ENCODE measurements around the gene USP5. TPM values are rescaled to one million over a fixed set of nuclear protein-coding genes. Genes with fewer than 3 reads are reported as not detected.

USP5 gene
- 84.5 and 88.4 TPM in 2 replicates for total RNA-seq

GRCh38 chr12:6851921-6852650 is at the start of gene USP5:
TSS of gene USP5 (plus strand) at chr12:6852150. CDS start at chr12:6852180, 30 bp downstream.

GRCh38 chr12:6821591-6822425 is 30.1 kb upstream of the USP5 start, which contains the start of gene GPR162:
TSS of gene GPR162 (plus strand) at chr12:6821821. CDS start at chr12:6823899, 2,078 bp downstream.

GRCh38 chr12:6827982-6828780 is 23.8 kb upstream of the USP5 start, which contains the start of gene P3H3:
TSS of gene P3H3 (plus strand) at chr12:6828407. CDS start at chr12:6828441, 34 bp downstream.

GRCh38 chr12:6840761-6841515 is 11.0 kb upstream of the USP5 start, which contains the start of gene GNB3:
TSS of gene GNB3 (plus strand) at chr12:6840925. CDS start at chr12:6841288, 363 bp downstream.

GRCh38 chr12:6851153-6851920 is 613 bp upstream of the USP5 start, which contains the start of gene CDCA3:
TSS of gene CDCA3 (minus strand) at chr12:6851286. CDS start at chr12:6850952, 334 bp downstream.

GRCh38 chr12:6867413-6868210 is 15.7 kb downstream of the USP5 start, which contains the start of gene TPI1:
TSS of gene TPI1 (plus strand) at chr12:6867531. CDS start at chr12:6867567, 36 bp downstream.

GRCh38 chr12:6873094-6874014 is 21.4 kb downstream of the USP5 start, which contains the start of gene SPSB2:
TSS of gene SPSB2 (minus strand) at chr12:6873303. CDS start at chr12:6872901, 402 bp downstream.

GRCh38 chr12:6904280-6905276 is 52.6 kb downstream of the USP5 start, which contains the start of gene LRRC23:
TSS of gene LRRC23 (plus strand) at chr12:6904822. CDS start at chr12:6905634, 812 bp downstream.

GRCh38 chr12:6914246-6914946 is 62.4 kb downstream of the USP5 start, which contains the start of gene ENO2:
TSS of gene ENO2 (plus strand) at chr12:6914580. CDS start at chr12:6915833, 1,253 bp downstream.

Other genes starting within 250 kb of the USP5 start
- 143 and 200 TPM in 2 replicates for gene CHD4, start 244.8 kb upstream of the USP5 start, total RNA-seq
- not detected in 2 replicates for gene LPAR5, start 216.2 kb upstream of the USP5 start, total RNA-seq
- gene ACRBP, start 204.7 kb upstream of the USP5 start, total RNA-seq: 0.32 and 0.46 TPM in 2 replicates
- gene ING4, start 189.0 kb upstream of the USP5 start, total RNA-seq: 36.7 and 52.1 TPM in 2 replicates
- 7.1 and 8.8 TPM in 2 replicates for gene ZNF384, start 162.8 kb upstream of the USP5 start, total RNA-seq
- gene PIANP, start 151.3 kb upstream of the USP5 start, total RNA-seq: under 0.01 TPM in 1 of 2 replicates, not detected in the other
- 32.2 and 33.4 TPM in 2 replicates for gene COPS7A, start 128.1 kb upstream of the USP5 start, total RNA-seq
- gene MLF2, start 99.0 kb upstream of the USP5 start, total RNA-seq: 89.3 and 94.7 TPM in 2 replicates
- gene PTMS, start 85.8 kb upstream of the USP5 start, total RNA-seq: 39.4 and 54.6 TPM in 2 replicates
- gene LAG3, start 79.6 kb upstream of the USP5 start, total RNA-seq: under 0.01 and 0.15 TPM in 2 replicates
- not detected in 2 replicates for gene CD4, start 62.6 kb upstream of the USP5 start, total RNA-seq
- gene GPR162, start 30.3 kb upstream of the USP5 start, total RNA-seq: 9.4 and 9.7 TPM in 2 replicates
- 81.9 and 98.6 TPM in 2 replicates for gene P3H3, start 23.7 kb upstream of the USP5 start, total RNA-seq
- gene GNB3, start 11.2 kb upstream of the USP5 start, total RNA-seq: 0.65 and 1.4 TPM in 2 replicates
- gene CDCA3, start 864 bp upstream of the USP5 start, total RNA-seq: 12.7 and 13.2 TPM in 2 replicates
- gene TPI1, start 15.4 kb downstream of the USP5 start, total RNA-seq: 1,011 and 1,271 TPM in 2 replicates
- gene SPSB2, start 21.2 kb downstream of the USP5 start, total RNA-seq: 3.2 and 4.1 TPM in 2 replicates
- gene LRRC23, start 52.7 kb downstream of the USP5 start, total RNA-seq: 4.2 and 9.1 TPM in 2 replicates
- gene ENO2, start 62.4 kb downstream of the USP5 start, total RNA-seq: 8.1 and 8.7 TPM in 2 replicates
- gene ATN1, start 75.8 kb downstream of the USP5 start, total RNA-seq: 9.1 and 16.6 TPM in 2 replicates
- not detected in 2 replicates for gene RNU7-1, start 91.7 kb downstream of the USP5 start, total RNA-seq
- gene C12orf57, start 91.9 kb downstream of the USP5 start, total RNA-seq: 137 and 143 TPM in 2 replicates
- gene PTPN6, start 99.2 kb downstream of the USP5 start, total RNA-seq: under 0.01 and 0.15 TPM in 2 replicates
- 185 and 231 TPM in 2 replicates for gene PHB2, start 118.5 kb downstream of the USP5 start, total RNA-seq
- 79.3 and 94.4 TPM in 2 replicates for gene EMG1, start 118.8 kb downstream of the USP5 start, total RNA-seq
- 4.9 and 8.4 TPM in 2 replicates for gene LPCAT3, start 166.3 kb downstream of the USP5 start, total RNA-seq
- 1.9 and 5.8 TPM in 2 replicates for gene C1S, start 208.6 kb downstream of the USP5 start, total RNA-seq
- gene C1R, start 240.3 kb downstream of the USP5 start, total RNA-seq: 1.3 and 5.3 TPM in 2 replicates